H1 (cell line): Measurements from ENCODE around the gene NR3C2. TPM values are rescaled to one million over a fixed set of nuclear protein-coding genes. Genes with fewer than 3 reads are reported as not detected.

Experiments used
- CBX8 ChIP-seq: fragments of 300-800, 300-1000 bp; sonication (generic); IDR thresholded peaks from 2 replicates; pipeline ENCODE4 v1.7.1; 2016; ENCODE audit warnings: low read depth, low read length, borderline replicate concordance
- CHD7 ChIP-seq: fragments of 300-600 bp; sonication (generic); IDR thresholded peaks from 2 replicates; pipeline ENCODE4 v1.7.1; 2012; ENCODE audit warnings: low read length, moderate library complexity, mild to moderate bottlenecking, inconsistent platforms; ENCODE audit not compliant: insufficient replicate concordance
- FOSL1 ChIP-seq: IDR thresholded peaks from 2 replicates; pipeline ENCODE4 v1.6.1; 2011; ENCODE audit warnings: mild to moderate bottlenecking, low read depth, low read length, moderate library complexity; ENCODE audit not compliant: insufficient read depth
- PHF8 ChIP-seq: fragments of 200-600 bp; sonication (generic); conservative IDR thresholded peaks from 2 replicates; pipeline ENCODE4 v1.7.1; 2012; ENCODE audit warnings: low read depth, mild to moderate bottlenecking, inconsistent platforms, low read length, moderate library complexity
- polyA plus RNA-seq, 7 experiments: library from polyadenylated mRNA; depleted of rRNA in 3 of 7; stranded (reverse) in 5 of 7; unstranded in 2 of 7; fragments of >200 nt in 5 of 7; fragments of 200-250 nt in 2 of 7; gene quantifications; 1 replicate in 5 of 7; 2 replicates in 1 of 7; 4 replicates in 1 of 7; pipeline versions ENCODE4 v1.2.1 to v1.2.3, GENCODE V29; 2011 to 2013; ENCODE audit warnings: missing spikeins in 2 of 7, mixed read lengths in 2 of 7
- total RNA-seq: library from RNA; stranded (reverse); fragmentation: NEBNext Ultra II Directional; extraction: Animal tissue kit (Norgen Biotek cat#: 25700); gene quantifications from 2 replicates; pipeline ENCODE4 v1.2.1, GENCODE V29; 2021

The NR3C2 gene
- total and polyA plus RNA-seq, 2 of the 8 experiments (the other 6 are each of a cell fraction or from before 2014, with no cell fraction given), result 0.80 to 3.9 TPM

GRCh38 chr4:148270630-148271029 lies 171.6 kb downstream of the NR3C2 start (continued):
- TF ChIP-seq CBX8, result no peak
- TF ChIP-seq PHF8, result no peak
- TF ChIP-seq CHD7, result no peak
- TF ChIP-seq FOSL1, result no peak
